SHP77 treated with DMSO at 0.1 percent for 48 hours (cell line): Measurements from ENCODE around the gene HIP1.
"Not testable (repeated sequence)": the region's sequence is repeated elsewhere in the genome, so short reads cannot be mapped to it uniquely, and the experiment has no call there.

Experiments used
- DNase-seq: peaks from one replicate; lab custom pipeline; 2025; lab: John Stamatoyannopoulos, UW

HIP1 gene

GRCh38 chr7:75739796-75740672 lies 1.3 kb upstream of the HIP1 start:
- no peak for DNase-seq

- peak; percentile 84 for DNase-seq
These were observed 444 bp upstream of the HIP1 start for GRCh38 chr7:75738975-75739795.

- DNase-seq = no peak
These were observed 711 bp downstream of the HIP1 start for GRCh38 chr7:75737856-75738603.

- no peak for DNase-seq
These were observed 3.0 kb downstream of the HIP1 start for GRCh38 chr7:75735581-75736350.

GRCh38 chr7:75734586-75735458 lies 3.9 kb downstream of the HIP1 start:
- no peak for DNase-seq

GRCh38 chr7:75732764-75733630 lies 5.7 kb downstream of the HIP1 start:
- no peak for DNase-seq

GRCh38 chr7:75732016-75732521 lies 6.7 kb downstream of the HIP1 start:
- no peak for DNase-seq

- no peak for DNase-seq
These were observed 8.9 kb downstream of the HIP1 start for GRCh38 chr7:75729851-75730274.

GRCh38 chr7:75727881-75728593 lies 10.7 kb downstream of the HIP1 start:
- DNase-seq = no peak

- DNase-seq = not testable (repeated sequence)
These were observed 11.4 kb downstream of the HIP1 start for GRCh38 chr7:75727351-75727750.

- DNase-seq = no peak
These were observed 13.4 kb downstream of the HIP1 start for GRCh38 chr7:75725306-75725705.

- no peak for DNase-seq
These were observed 15.3 kb downstream of the HIP1 start for GRCh38 chr7:75723444-75723843.

GRCh38 chr7:75722373-75722772 lies 16.4 kb downstream of the HIP1 start:
- no peak for DNase-seq

- DNase-seq = not testable (repeated sequence)
These were observed 16.8 kb downstream of the HIP1 start for GRCh38 chr7:75721922-75722321.

GRCh38 chr7:75721426-75721825 lies 17.3 kb downstream of the HIP1 start:
- DNase-seq = no peak

GRCh38 chr7:75719626-75720025 lies 19.1 kb downstream of the HIP1 start:
- no peak for DNase-seq

GRCh38 chr7:75718390-75719031 lies 20.2 kb downstream of the HIP1 start:
- no peak for DNase-seq

- DNase-seq = not testable (repeated sequence)
These were observed 21.0 kb downstream of the HIP1 start for GRCh38 chr7:75717746-75718145.
